H9 (cell line): ENCODE results near the gene CSMD2. TPM values are rescaled to one million over a fixed set of nuclear protein-coding genes. Genes with fewer than 3 reads are reported as not detected.

Experiments used
- DNase-seq: peaks from one replicate; pipeline ENCODE4 v3.0.0-alpha.2; 2017
- H2AFZ ChIP-seq: one replicate; pipeline ENCODE4 v1.6.1; 2013; ENCODE audit warnings: mild to moderate bottlenecking, low read length, control low read depth, moderate library complexity
- H2AK5ac ChIP-seq: 2 replicates; pipeline ENCODE4 v1.6.1; 2013; ENCODE audit warnings: low read length, control low read depth, mixed read lengths; ENCODE audit not compliant: insufficient read length
- H2BK120ac ChIP-seq: one replicate; pipeline ENCODE4 v1.6.1; 2013; ENCODE audit warnings: low read depth, mild to moderate bottlenecking, low read length, control low read depth, inconsistent platforms; ENCODE audit not compliant: poor library complexity, severe bottlenecking
- H2BK12ac ChIP-seq: 2 replicates; pipeline ENCODE4 v1.6.1; 2013; ENCODE audit warnings: low read length, control low read depth, mixed read lengths, low read depth; ENCODE audit not compliant: insufficient read length
- H2BK15ac ChIP-seq: 2 replicates; pipeline ENCODE4 v1.6.1; 2013; ENCODE audit warnings: low read depth, low read length, control low read depth
- H2BK20ac ChIP-seq: one replicate; pipeline ENCODE4 v1.6.1; 2013; ENCODE audit warnings: low read depth, mild to moderate bottlenecking, low read length, control low read depth, inconsistent platforms; ENCODE audit not compliant: poor library complexity, severe bottlenecking
- H2BK5ac ChIP-seq: 2 replicates; pipeline ENCODE4 v1.6.1; 2013; ENCODE audit warnings: low read length, control low read depth, mixed read lengths; ENCODE audit not compliant: insufficient read length
- H3K14ac ChIP-seq: 2 replicates; pipeline ENCODE4 v1.6.1; 2013; ENCODE audit warnings: low read length, control low read depth; ENCODE audit not compliant: insufficient read depth
- H3K18ac ChIP-seq: 2 replicates; pipeline ENCODE4 v1.6.1; 2013; ENCODE audit warnings: low read depth, mild to moderate bottlenecking, mixed read lengths, low read length, control low read depth; ENCODE audit not compliant: insufficient read length
- H3K23ac ChIP-seq: 2 replicates; pipeline ENCODE4 v1.6.1; 2013; ENCODE audit warnings: low read length, control low read depth, mixed read lengths, low read depth; ENCODE audit not compliant: insufficient read length
- H3K23me2 ChIP-seq: 2 replicates; pipeline ENCODE4 v1.6.1; 2013; ENCODE audit warnings: low read depth, mild to moderate bottlenecking, mixed read lengths, low read length, control low read depth; ENCODE audit not compliant: insufficient read length, poor library complexity, severe bottlenecking
- H3K27ac ChIP-seq: 2 replicates; pipeline ENCODE4 v1.5.1; 2013; ENCODE audit warnings: low read length, control low read depth, mixed read lengths, low read depth; ENCODE audit not compliant: insufficient read length
- H3K27me3 ChIP-seq: 2 replicates; pipeline ENCODE4 v1.6.1; 2013; ENCODE audit warnings: low read length, control low read depth, inconsistent platforms; ENCODE audit not compliant: insufficient read depth
- H3K4ac ChIP-seq: 2 replicates; pipeline ENCODE4 v1.6.1; 2013; ENCODE audit warnings: low read depth, mild to moderate bottlenecking, control low read depth, inconsistent platforms, low read length, moderate library complexity
- H3K4me1 ChIP-seq: 2 replicates; pipeline ENCODE4 v1.6.1; 2013; ENCODE audit warnings: low read length, control low read depth, inconsistent platforms; ENCODE audit not compliant: insufficient read depth
- H3K4me2 ChIP-seq: 2 replicates; pipeline ENCODE4 v1.6.1; 2013; ENCODE audit warnings: low read length, control low read depth, mixed read lengths; ENCODE audit not compliant: insufficient read length, insufficient read depth
- H3K56ac ChIP-seq: 2 replicates; pipeline ENCODE4 v1.6.1; 2013; ENCODE audit warnings: low read depth, mild to moderate bottlenecking, mixed read lengths, low read length, control low read depth; ENCODE audit not compliant: insufficient read length
- H3K79me1 ChIP-seq: 2 replicates; pipeline ENCODE4 v1.6.1; 2013; ENCODE audit warnings: low read depth, mild to moderate bottlenecking, moderate library complexity, low read length, control low read depth, inconsistent platforms; ENCODE audit not compliant: insufficient read depth, poor library complexity, severe bottlenecking
- H3K79me2 ChIP-seq: 2 replicates; pipeline ENCODE4 v1.6.1; 2013; ENCODE audit warnings: low read length, control low read depth, inconsistent platforms; ENCODE audit not compliant: insufficient read depth
- H3K9ac ChIP-seq: 2 replicates; pipeline ENCODE4 v1.6.1; 2013; ENCODE audit warnings: low read length, control low read depth, mixed read lengths; ENCODE audit not compliant: insufficient read length; ENCODE audit errors: extremely low read depth
- H3K9me3 ChIP-seq: one replicate; pipeline ENCODE4 v1.6.1; 2013; ENCODE audit warnings: low read depth, low read length, inconsistent platforms; ENCODE audit not compliant: control insufficient read depth
- H3T11ph ChIP-seq: one replicate; pipeline ENCODE4 v1.6.1; 2013; ENCODE audit warnings: mild to moderate bottlenecking, low read length, control low read depth, inconsistent platforms
- H4K20me1 ChIP-seq: one replicate; pipeline ENCODE4 v1.6.1; 2013; ENCODE audit not compliant: control insufficient read depth, insufficient read length, insufficient read depth
- H4K5ac ChIP-seq: 2 replicates; pipeline ENCODE4 v1.6.1; 2013; ENCODE audit warnings: low read depth, mild to moderate bottlenecking, mixed read lengths, low read length, control low read depth; ENCODE audit not compliant: insufficient read length
- H4K8ac ChIP-seq: replicated peaks from 2 replicates; pipeline ENCODE4 v1.6.1; 2013; ENCODE audit warnings: low read length, control low read depth, mixed read lengths, low read depth; ENCODE audit not compliant: insufficient read length
- H4K91ac ChIP-seq: 2 replicates; pipeline ENCODE4 v1.6.1; 2013; ENCODE audit warnings: low read depth, mild to moderate bottlenecking, moderate library complexity, mixed read lengths, low read length, control low read depth; ENCODE audit not compliant: insufficient read length
- H3K27ac Mint-ChIP-seq, 3 experiments: 2 replicates in 2 of 3; 3 replicates in 1 of 3; pipeline ENCODE4 v1.8.0; 2020 to 2021; ENCODE audit warnings: mixed read lengths in 3 of 3, mild to moderate bottlenecking in 1 of 3, moderate library complexity in 1 of 3
- H3K27me3 Mint-ChIP-seq: 2 replicates; pipeline ENCODE4 v1.8.0; 2021; ENCODE audit warnings: low read depth, mild to moderate bottlenecking, moderate library complexity, mixed read lengths
- H3K36me3 Mint-ChIP-seq, 3 experiments: 2 replicates in 2 of 3; 3 replicates in 1 of 3; pipeline ENCODE4 v1.8.0; 2020 to 2021; ENCODE audit warnings: low read depth in 3 of 3, mixed read lengths in 3 of 3; ENCODE audit not compliant: insufficient read depth in 1 of 3
- H3K4me1 Mint-ChIP-seq, 2 experiments: 2 replicates each; pipeline ENCODE4 v1.8.0; 2020; ENCODE audit warnings: mixed read lengths in 2 of 2
- H3K4me3 Mint-ChIP-seq, 2 experiments: 2 replicates in 1 of 2; 3 replicates in 1 of 2; pipeline ENCODE4 v1.8.0; 2020 to 2021; ENCODE audit warnings: mild to moderate bottlenecking in 2 of 2, mixed read lengths in 2 of 2, moderate library complexity in 1 of 2
- H3K9me3 Mint-ChIP-seq, 2 experiments: 2 replicates in 1 of 2; 3 replicates in 1 of 2; pipeline ENCODE4 v1.8.0; 2020; ENCODE audit warnings: mild to moderate bottlenecking in 2 of 2, mixed read lengths in 2 of 2, moderate library complexity in 1 of 2
- CTCF ChIP-seq: fragments of 200-600 bp; sonication (generic); conservative IDR thresholded peaks from 3 replicates; pipeline ENCODE4 v1.8.0; 2021; ENCODE audit warnings: antibody characterized with exemption, mild to moderate bottlenecking
- WGBS: extraction: QIAGEN DNeasy Blood & Tissue Kit; methylation state at CpG from one replicate; pipeline ENCODE4 v1.1.7; 2013; ENCODE audit warnings: missing lambda C conversion rate, low lambda C conversion rate, mixed read lengths; ENCODE audit not compliant: insufficient read length; ENCODE audit errors: extremely low coverage; 5-methylcytosine and 5-hydroxymethylcytosine counted together
- total RNA-seq: library from RNA; stranded (reverse); gene quantifications from 2 replicates; pipeline ENCODE4 v1.2.1, GENCODE V29; 2021

CSMD2 gene
- total RNA-seq, 1 experiment from 2014 or later: 6.4 TPM

GRCh38 chr1:33640114-33640660 lies 524.8 kb downstream of the CSMD2 start:
- H3K27ac ChIP-seq: no peak overlapping the region

More at GRCh38 chr1:33640114-33640660, 524.8 kb downstream of the CSMD2 start:
- no CpG with 5 or more reads among the region's 3 CpGs for WGBS
- H3K27me3 Mint-ChIP-seq: peaks cover 2% of the 10 kb centered on the region
- no peak overlapping the region for H3K14ac ChIP-seq
- no peak for TF ChIP-seq CTCF
- H4K5ac ChIP-seq: no peak overlapping the region
- no peak overlapping the region for H2BK5ac ChIP-seq
- H3K4ac ChIP-seq: no peak overlapping the region
- no peak overlapping the region for H4K91ac ChIP-seq
- H3K36me3 Mint-ChIP-seq: peaks cover 0 to 16% (median 6%) of the 10 kb centered on the region in 3 experiments; a peak in 5 of 7 replicates
- H2AK5ac ChIP-seq: no peak overlapping the region
- no peaks in the 10 kb centered on the region for H3K79me2 ChIP-seq
- no peak overlapping the region for H3K23ac ChIP-seq
- no peaks in the 10 kb centered on the region for H3K79me1 ChIP-seq
- H3K4me1 ChIP-seq: peaks cover 4% of the 10 kb centered on the region; the same call in 1 of the 2 replicates
- no peak overlapping the region for H3K18ac ChIP-seq
- no peak overlapping the region for H2BK120ac ChIP-seq
- H3K4me3 Mint-ChIP-seq: no peak overlapping the region
- H2BK15ac ChIP-seq: no peak overlapping the region
- no peaks in the 10 kb centered on the region for H4K20me1 ChIP-seq
- no peaks in the 10 kb centered on the region for H3K9me3 ChIP-seq
- no peak overlapping the region for H2BK12ac ChIP-seq
- DNase-seq: no peak
- H3K56ac ChIP-seq: no peak overlapping the region
- no peak overlapping the region for H2AFZ ChIP-seq
- no peak overlapping the region for H3T11ph ChIP-seq
- H4K8ac ChIP-seq: no peak overlapping the region
- H2BK20ac ChIP-seq: no peak overlapping the region
- no peak overlapping the region for H3K27ac Mint-ChIP-seq
- H3K4me1 Mint-ChIP-seq: peaks cover 24 to 28% of the 10 kb centered on the region in 2 experiments
- H3K9ac ChIP-seq: no peak overlapping the region
- no peak overlapping the region for H3K4me2 ChIP-seq
- no peaks in the 10 kb centered on the region for H3K9me3 Mint-ChIP-seq
- H3K27me3 ChIP-seq: no peaks in the 10 kb centered on the region
- H3K23me2 ChIP-seq: no peaks in the 10 kb centered on the region
